ENCODE results near the gene EPPIN. TPM values are rescaled to one million over a fixed set of nuclear protein-coding genes. Genes with fewer than 3 reads are reported as not detected.

EPPIN gene
- total RNA-seq, 1 experiment from 2014 or later, result not detected

DNA sequence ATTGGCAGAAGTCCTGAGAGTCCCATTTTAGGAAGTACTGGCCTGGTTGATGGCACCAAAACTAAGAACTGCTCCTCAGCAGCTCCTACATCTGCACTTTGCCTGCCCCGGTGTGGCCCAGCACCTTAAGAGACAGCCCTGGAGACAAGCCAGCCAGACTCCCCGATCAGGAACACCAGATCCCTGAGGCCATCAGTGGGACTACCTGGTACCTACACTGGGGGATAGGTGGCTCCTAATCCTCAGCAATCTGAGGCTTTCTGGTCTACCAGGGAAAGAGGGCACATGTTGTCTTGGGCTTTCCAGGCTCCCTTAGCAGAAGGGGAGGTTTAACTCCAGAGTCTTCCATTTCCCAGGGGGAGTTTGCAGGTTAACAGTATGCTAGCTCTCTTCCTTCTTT is 7.8 kb downstream of the EPPIN start, which contains the start of gene WFDC6:
TSS of gene WFDC6 (minus strand) at position 101 of the 400 bp plus-strand sequence. CDS start at position 26, 75 bp downstream.
- DNase-seq (ENCODE audit: extremely low read depth, low read depth), result no peak

DNA sequence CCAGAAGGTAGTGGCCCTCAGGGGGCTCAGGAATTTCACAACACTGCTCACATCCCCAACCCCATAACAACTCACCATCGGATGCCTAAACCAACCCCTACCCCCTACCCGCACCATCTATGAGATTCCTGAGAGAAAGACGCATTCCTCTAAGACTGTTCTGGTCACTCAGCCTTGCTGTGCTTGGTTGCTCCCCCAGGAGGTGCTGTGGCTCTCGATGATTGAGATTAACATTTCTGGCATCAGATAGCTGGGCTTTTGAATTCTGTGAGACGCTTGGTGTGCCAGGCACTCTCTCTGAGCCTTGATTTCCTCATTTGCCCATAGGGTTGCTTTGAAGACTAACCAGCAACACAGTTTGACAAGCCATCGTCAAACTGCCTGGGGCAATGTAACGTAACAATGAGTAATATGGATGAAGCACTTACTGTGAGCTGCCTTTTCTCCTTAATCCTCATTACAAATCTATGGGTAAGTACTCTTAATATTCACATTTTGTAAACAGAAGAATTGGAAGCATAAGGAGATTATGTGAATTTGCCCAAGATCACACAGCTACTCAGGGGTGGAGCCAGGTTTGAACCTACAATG is 8.9 kb downstream of the EPPIN start:
- DNase-seq (ENCODE audit: extremely low read depth, low read depth), result peak; percentile 42

DNA sequence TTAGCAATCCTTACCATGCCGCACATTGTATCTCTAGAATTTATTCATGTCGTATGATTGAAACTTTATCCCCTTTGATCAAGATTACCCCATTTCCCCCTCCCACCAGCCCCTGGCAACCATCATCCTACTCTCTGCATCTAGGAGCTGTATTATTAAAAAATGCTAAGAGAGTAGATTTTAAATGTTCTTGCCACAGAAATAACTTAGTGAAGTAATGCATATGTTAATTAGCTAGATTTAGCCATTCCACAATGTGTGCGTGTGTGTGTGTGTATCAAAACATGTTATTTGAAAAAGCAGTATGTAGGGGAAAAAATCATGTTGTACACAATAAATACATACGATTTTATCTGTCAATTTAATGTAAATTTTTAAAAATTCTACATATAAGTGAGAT is 19.9 kb downstream of the EPPIN start:
- DNase-seq (ENCODE audit: extremely low read depth, low read depth), result no peak

DNA sequence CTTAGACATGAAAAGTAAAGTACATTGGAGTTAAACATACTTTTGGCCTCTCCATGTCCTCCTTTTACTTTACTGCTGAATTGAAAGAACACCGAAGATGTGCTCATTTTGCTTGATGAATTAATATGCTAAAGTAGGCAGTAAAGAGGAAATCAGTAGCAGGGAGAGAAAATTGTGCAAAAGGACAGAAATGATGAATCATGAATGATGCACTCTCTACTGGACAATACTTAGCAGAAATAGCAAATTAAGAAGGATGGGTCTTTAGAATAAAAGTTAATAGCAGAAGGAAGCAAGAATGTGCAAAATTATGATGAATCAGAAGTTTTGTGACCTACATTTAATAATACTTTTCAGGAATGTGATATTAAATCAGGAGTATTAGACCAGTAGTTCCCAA is 23.4 kb downstream of the EPPIN start:
- DNase-seq (ENCODE audit: extremely low read depth, low read depth), result no peak

DNA sequence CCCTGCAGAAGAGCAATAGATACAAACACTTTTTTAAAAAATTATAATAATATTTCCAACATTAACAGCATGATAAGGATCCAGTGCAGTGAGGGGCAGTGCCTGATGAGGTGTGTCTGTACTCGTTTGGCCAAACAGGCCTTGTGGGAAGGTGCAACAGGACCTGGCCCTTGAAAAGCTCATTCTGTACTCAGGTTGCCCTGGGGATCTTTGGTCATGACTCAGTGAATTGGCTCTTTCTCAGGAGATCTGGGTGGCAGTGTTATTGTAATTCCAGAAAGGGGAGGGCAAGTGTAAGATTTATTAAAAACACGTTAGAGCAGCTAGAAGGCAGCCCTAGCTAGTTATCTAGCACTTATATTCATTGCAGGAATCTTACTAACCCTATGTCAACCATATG is 28.9 kb downstream of the EPPIN start:
- no peak for DNase-seq (ENCODE audit: extremely low read depth, low read depth)

DNA sequence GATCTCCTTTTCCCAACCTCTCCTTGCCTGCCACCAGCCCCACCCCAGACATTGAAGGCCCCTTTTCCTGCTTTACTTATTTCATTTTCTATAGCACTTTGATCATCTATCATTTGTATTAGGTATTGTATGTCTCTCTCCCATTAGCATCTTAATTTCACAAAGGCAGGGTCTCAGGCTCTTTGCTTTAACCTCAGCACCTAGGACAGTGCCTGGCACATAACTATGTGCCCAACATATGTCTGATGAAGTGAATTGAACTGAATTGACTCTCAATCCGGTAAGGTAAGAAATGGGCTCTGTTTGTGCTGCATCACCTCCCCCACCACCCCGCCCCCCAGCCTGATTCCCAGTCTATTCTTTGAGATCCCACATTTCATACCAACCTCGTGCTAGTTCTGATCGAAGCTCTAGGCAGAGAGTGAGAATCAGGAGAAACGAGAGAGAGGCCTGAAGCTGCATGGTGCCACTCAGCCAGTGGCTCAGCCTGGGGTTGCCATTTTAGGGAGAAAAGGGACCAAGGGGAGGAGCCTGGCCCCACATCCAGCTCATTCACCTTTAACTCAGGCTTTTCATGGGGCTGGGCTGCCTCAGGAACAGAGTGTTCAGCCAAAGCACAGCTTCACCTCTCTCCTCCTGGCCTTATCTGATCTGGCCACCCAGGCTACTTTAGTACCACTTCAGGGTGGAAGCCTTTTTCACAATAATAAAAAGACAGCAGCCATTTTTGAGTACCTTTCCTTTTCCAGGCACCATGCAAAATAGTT is 31.9 kb downstream of the EPPIN start, which contains the start of gene SPINT3:
TSS of gene SPINT3 (minus strand) at position 476 of the 767 bp plus-strand sequence. CDS start at position 462, 14 bp downstream.
- DNase-seq (ENCODE audit: extremely low read depth, low read depth), result no peak

DNA sequence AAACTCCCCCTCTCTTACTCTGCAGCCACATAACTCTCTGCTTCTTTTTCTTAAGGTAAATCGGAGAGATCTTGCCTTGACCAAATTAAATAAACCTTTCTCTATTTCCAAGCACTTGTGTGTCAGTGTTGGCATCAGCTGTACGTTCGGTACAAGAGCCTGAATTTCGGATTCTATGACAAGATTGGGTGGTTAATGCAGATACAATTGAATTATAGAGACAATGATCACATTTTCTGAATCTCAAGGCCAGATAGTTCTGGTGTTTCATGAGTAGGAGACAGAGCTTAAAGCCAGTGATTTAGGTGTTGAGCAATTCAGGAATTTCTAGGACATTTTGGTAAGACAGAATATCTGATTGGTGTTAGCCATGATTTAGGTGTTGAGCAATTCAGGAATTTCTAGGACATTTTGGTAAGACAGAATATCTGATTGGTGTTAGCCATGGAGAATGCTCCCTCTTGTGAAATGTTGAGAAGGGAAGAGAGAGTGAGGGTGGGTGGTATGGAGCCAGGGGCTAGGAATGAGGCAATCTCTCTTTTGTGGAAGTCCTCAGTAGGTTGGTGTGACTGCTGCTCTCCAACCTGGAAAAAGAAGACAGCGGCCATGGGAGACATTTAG is 36.8 kb downstream of the EPPIN start:
- DNase-seq (ENCODE audit: extremely low read depth, low read depth), result no peak

DNA sequence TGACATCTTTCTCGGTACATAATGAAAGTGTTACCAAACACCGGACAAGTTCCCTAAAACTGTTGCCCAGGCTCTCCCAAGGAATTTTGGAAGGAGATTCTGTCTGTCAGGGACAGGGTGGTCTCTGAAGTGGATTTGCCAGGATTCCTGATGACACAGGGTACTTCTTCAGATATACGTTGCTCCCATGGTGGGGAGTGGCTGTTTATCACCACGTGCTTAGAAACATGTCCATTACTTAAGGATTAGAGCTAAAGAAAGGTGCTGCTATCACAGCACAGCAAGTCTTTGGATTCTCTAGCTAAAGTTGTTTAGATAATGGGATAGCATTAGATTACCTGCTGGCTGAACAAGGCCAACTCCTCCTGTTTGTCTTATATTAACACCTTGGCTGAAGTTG is 38.1 kb downstream of the EPPIN start:
- no peak for DNase-seq (ENCODE audit: extremely low read depth, low read depth)

DNA sequence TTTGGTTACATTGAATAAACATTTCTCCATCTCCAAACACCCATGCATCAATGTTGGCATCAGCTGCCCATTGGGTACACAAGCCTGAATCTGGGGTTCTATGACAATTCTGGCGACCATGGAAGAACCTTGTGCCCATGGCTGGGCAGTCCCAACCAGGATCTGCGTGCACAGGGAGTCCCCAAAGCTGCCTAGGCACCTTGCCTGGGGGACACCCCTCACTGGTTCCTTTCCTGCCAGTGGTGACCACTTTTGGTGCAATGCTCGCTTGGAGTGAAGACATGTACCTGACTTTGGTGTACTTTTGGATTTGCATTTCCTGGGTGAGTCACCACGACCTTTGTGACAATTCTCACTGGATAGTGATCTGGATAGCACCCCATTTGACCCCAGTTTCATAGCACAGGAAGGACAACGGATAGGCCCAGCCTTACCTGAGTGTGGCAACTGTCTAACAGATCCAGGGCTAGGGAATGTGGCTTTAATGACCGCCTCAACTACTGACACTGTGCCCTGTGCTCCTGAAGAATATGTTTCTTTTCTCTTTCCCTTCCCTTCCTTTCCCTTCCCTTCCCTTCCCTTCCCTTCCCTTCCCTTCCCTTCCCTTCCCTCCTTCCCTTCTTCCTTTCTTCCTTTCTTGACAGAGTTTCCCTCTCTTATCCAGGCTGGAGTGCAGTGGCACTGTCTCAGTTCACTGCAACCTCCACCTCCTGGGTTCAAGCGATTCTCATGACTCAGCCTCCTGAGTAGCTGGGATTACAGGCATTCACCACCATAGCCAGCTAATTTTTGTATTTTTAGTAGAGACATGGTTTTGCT is 38.9 kb downstream of the EPPIN start:
- no peak for DNase-seq (ENCODE audit: extremely low read depth, low read depth)

DNA sequence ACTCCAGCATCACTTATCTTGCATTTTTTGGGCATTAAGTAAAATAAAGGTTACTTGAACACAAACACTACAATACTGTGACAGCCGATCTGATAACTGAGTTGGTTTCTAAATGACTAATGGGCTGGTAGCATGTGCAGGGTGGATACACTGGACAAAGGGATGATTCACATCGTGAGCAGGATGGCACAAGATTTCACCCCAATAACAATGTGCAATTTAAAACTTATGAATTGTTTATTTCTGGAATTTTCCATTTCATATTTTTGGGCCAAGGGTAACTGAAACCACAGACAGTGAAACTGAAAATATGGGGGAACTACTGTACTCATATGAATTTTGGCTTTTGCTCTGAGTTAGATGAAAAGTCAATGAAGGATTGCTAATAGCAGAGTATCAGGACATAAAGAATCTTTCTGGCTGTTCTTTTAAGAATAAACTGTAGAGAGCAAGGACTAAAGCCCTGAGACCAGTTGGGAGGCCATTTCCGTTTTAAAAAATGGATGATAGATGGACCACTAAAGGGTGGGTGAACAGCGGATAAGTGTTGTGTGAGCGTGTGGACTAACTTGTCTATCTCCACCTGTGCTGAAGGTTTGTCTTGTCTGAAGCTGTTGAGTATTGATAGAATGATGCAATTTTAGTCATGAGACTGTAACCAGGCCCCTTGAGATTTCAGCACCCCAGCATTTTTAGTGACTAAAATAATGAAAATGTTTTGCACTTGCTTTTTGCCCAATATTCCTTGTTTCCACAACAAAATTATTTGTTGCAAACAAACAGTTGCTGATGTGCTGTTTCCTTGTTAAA is 40.0 kb downstream of the EPPIN start:
- no peak for DNase-seq (ENCODE audit: extremely low read depth, low read depth)

DNA sequence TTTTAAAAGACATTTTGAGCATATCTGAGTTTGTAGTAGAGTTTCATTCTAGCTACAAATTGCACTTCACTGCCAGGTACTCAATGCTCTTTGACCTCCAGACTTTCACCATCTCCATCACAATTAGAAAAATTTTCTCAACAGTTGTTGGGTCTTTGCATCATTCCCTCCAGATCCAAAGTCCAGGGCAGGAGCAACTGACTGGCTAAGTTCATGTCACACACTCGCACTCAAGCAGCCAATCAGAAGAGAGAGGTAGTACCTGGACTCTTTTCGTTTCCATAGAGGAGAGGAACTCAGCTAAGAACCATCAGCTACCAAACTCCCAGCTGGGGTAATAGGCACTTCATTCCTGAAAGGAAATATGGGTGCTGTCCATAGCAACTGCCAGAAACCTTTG is 40.8 kb downstream of the EPPIN start:
- no peak for DNase-seq (ENCODE audit: extremely low read depth, low read depth)

DNA sequence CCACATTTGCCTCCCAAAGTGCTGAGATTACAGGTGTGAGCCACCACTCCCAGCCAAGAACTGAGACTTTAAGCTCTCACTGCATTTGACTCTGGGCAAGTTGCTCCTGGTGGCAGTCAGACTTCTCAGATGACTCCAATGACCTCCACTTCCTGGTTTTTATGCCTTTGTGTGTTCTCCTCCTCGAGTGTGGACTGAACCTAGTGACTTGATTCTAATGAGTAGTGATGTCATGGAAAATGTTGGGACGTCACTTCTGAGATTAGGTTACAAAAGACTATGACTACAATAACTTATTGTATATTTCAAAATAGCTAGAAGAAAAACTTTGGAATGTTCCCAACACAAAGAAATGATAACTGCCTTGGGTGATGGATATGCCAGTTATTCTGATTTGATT is 43.8 kb downstream of the EPPIN start:
- DNase-seq (ENCODE audit: extremely low read depth, low read depth), result no peak

DNA sequence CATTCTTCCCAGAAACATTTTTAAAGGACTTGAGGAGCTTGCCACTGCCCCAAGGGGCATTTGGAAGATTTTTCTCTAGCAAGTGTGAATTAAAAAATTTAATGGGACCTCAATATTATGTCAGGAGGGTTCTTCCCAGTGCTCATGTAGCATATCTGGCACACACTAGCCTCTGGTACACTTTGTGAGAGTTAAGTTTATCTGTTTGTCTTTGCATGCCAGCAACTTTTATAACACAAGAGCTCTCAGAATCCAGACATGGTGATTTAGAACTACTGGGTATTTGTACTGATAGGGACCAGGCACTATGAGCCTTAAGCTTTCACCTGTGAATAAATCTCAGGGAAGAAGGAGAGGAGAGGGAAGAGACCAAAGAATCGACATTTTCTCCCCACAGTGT is 44.6 kb downstream of the EPPIN start:
- no peak for DNase-seq (ENCODE audit: extremely low read depth, low read depth)

DNA sequence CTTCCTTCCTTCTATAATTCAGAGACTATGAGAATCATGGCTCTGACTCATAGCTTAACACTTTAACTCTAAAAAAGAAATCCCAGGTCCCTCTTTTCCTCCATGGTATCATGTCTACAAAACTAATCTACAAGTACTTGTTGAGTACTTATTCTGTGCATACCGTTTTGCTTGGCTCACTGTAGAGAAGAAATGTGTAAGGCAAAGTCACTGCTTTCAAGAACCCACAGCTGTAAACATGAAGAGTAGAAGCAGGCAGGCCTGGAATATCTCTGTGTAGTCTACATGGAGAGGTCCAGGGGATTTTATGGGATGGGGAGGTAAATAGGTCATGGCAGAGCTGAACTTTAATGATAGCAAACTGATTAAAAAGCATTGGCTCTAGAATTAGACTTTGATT is 45.6 kb downstream of the EPPIN start:
- DNase-seq (ENCODE audit: extremely low read depth, low read depth), result no peak

DNA sequence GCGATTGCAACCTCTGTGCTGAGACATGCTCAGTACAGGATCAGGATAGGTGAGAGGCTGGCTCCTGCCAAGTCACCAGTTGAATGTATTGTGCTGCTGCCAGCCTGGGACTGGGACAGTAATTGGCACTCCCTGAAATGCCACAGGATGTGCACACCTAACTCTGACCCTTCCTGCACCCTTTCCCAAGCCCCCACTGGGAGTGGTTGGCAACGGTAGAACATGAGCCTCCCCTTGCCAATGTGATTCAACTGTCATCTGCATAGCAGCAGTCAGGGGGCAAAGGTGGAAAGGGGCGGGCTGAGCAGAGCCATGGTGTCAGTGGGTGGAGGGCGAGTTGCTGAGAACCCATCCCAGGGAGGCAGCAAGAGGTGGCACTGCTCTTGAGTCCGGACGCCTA is 47.2 kb downstream of the EPPIN start:
- DNase-seq (ENCODE audit: extremely low read depth, low read depth), result no peak

DNA sequence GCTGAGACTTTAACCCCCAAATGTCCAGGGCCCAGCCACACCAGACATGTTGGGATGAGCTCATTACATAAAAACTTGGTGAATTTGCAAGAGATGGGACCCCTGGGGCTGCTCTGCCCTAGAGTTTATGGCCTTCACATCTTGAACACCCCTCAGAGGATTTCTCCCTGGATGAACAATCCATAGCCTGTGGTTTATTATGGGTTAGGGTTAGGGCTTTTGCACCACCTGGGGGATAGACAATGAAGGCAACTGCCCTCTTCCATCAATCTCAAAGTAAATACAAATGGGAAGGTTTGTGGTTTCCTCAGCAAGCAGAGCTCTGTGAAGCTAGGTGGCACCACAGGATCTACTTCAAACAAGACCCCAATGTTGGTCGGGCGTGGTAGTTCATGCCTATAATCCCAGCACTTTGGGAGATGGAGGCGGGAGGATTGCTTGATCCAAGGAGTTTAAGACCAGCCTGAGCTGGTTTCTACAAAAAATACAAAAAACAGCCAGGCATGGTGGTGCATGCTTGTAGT is 49.2 kb downstream of the EPPIN start:
- no peak for DNase-seq (ENCODE audit: extremely low read depth, low read depth)

DNA sequence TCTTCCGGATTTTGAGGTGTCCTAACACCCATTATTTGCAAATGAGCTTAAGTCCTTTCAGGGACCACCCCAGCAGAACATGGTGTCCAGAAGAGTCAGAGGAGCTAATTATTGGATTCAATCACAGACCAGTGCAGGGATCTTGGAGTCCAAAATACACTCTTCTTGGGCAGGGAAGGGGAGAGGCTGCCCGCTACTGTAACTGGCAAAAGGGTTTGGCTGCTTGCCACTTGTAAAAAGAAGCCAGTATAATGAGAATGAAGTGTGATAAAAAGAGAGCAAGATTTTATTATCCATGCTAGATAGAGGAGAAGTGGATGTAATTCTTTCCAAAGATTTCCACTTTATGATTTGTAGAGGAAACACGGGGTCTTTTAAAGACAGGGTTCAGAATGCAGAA is 51.0 kb downstream of the EPPIN start:
- DNase-seq (ENCODE audit: extremely low read depth, low read depth), result no peak

DNA sequence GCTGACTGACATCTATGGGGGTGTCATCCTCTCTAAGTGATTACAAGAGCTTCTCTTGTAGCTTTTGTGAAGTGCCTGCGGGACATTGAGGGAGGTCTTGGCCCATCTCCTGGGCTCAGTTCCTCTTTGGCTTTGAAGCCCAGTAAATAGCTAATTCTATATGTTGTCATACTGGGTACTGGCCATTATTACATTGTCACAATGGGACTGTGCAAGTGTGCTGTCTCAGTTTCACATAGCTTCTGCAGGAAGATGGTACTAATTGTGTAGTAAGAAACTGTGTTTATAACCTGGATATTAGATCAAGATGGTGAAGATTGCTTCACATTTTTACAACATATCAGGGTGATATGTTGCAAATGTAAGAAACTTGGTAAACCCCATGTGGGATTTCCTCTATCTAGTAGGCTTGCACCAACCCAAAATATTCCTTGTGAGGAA is 51.7 kb downstream of the EPPIN start:
- DNase-seq (ENCODE audit: extremely low read depth, low read depth), result no peak

Measured in NCI-H460 (cell line).